ENCODE measurements around the gene LMNTD1. TPM values are rescaled to one million over a fixed set of nuclear protein-coding genes. Genes with fewer than 3 reads are reported as not detected.
A peak's percentile ranks its signal among the peaks of the same experiment; 100 is the strongest.

Gene LMNTD1
- total and polyA plus RNA-seq, 4 donors: not detected

DNA sequence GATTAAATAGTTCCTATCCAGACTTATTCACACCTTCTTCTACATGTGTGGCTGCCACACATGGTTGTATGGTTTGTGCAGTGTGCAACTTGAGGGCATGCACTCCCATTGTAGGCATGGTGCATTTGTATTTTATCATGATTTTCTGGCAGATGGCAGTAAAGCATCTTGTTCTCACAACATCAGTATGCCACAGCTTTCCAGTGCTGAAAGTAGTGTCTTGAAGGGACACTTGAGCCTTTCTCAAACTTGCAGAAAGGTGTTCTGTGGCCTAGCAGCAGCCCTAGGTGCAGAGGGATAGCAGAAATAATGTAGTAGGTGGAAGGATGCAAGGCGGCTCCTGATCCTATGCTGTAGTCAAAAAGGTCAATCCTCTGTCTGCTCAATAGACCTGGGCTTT is 72.9 kb downstream of the LMNTD1 start:
- Histone ChIP-seq H3K27me3 (ENCODE audit: control insufficient read depth in 4 of 4, insufficient read depth in 4 of 4, low read length in 3 of 4) (no peaks in the 10 kb centered on the region), H3K36me3 (ENCODE audit: control insufficient read depth in 4 of 4, insufficient read depth in 3 of 4, low read depth in 1 of 4, low read length in 3 of 4) (no peaks in the 10 kb centered on the region), H3K9me3 (ENCODE audit: control insufficient read depth in 4 of 4, low read length in 3 of 4) (no peaks in the 10 kb centered on the region), H3K4me1 (ENCODE audit: control insufficient read depth in 4 of 4, insufficient read depth in 4 of 4, low read length in 3 of 4) (no peaks in the 10 kb centered on the region), H3K27ac (ENCODE audit: low read depth in 1 of 2, low read length in 2 of 2) (no peak overlapping the region), H3K4me3 (ENCODE audit: low read depth in 1 of 3, low read length in 3 of 3) (no peak overlapping the region), H3K9ac (ENCODE audit: low read depth in 1 of 2, low read length in 2 of 2) (no peak overlapping the region)
- 98% methylated on average over 1 of the region's 1 CpG for WGBS
- TF ChIP-seq, protein P1, sequence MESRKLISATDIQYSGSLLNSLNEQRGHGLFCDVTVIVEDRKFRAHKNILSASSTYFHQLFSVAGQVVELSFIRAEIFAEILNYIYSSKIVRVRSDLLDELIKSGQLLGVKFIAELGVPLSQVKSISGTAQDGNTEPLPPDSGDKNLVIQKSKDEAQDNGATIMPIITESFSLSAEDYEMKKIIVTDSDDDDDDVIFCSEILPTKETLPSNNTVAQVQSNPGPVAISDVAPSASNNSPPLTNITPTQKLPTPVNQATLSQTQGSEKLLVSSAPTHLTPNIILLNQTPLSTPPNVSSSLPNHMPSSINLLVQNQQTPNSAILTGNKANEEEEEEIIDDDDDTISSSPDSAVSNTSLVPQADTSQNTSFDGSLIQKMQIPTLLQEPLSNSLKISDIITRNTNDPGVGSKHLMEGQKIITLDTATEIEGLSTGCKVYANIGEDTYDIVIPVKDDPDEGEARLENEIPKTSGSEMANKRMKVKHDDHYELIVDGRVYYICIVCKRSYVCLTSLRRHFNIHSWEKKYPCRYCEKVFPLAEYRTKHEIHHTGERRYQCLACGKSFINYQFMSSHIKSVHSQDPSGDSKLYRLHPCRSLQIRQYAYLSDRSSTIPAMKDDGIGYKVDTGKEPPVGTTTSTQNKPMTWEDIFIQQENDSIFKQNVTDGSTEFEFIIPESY (IDR thresholded peaks at IDR 0.05): no peak
- TF ChIP-seq RAD21 (IDR thresholded peaks at IDR 0.05): peak in 1 of 2 donors; percentile 38
- no peak for TF ChIP-seq JUND (IDR thresholded peaks at IDR 0.05)
- peak; percentile 42 for TF ChIP-seq REST (IDR thresholded peaks at IDR 0.05)
- no peak for DNase-seq (ENCODE audit: low spot score)

GRCh38 chr12:25477217-25477616 is 75.9 kb downstream of the LMNTD1 start:
- no peak overlapping the region for H3K4me3 ChIP-seq (ENCODE audit: low read depth in 1 of 3, low read length in 3 of 3)
- H3K27ac ChIP-seq (ENCODE audit: low read depth in 1 of 2, low read length in 2 of 2): no peak overlapping the region
- H3K9me3 ChIP-seq (ENCODE audit: control insufficient read depth in 4 of 4, low read length in 3 of 4): no peaks in the 10 kb centered on the region
- no peaks in the 10 kb centered on the region for H3K27me3 ChIP-seq (ENCODE audit: control insufficient read depth in 4 of 4, insufficient read depth in 4 of 4, low read length in 3 of 4)
- DNase-seq (ENCODE audit: low spot score): no peak
- H3K4me1 ChIP-seq (ENCODE audit: control insufficient read depth in 4 of 4, insufficient read depth in 4 of 4, low read length in 3 of 4): no peaks in the 10 kb centered on the region
- no peak for TF ChIP-seq ATF3 (IDR thresholded peaks at IDR 0.05)
- TF ChIP-seq YY1 (IDR thresholded peaks at IDR 0.05): no peak
- no peak for TF ChIP-seq NR2F2 (IDR thresholded peaks at IDR 0.05)
- no peak for TF ChIP-seq SP1 (IDR thresholded peaks at IDR 0.05)
- H3K9ac ChIP-seq (ENCODE audit: low read depth in 1 of 2, low read length in 2 of 2): no peak overlapping the region
- 94% methylated on average over 5 of the region's 5 CpGs for WGBS
- H3K36me3 ChIP-seq (ENCODE audit: control insufficient read depth in 4 of 4, insufficient read depth in 3 of 4, low read depth in 1 of 4, low read length in 3 of 4): no peaks in the 10 kb centered on the region

- no peak for TF ChIP-seq ATF3 (IDR thresholded peaks at IDR 0.05)
- no peak for TF ChIP-seq MAX (IDR thresholded peaks at IDR 0.05)
- TF ChIP-seq NR2F2 (IDR thresholded peaks at IDR 0.05): no peak
- TF ChIP-seq, protein P1 (IDR thresholded peaks at IDR 0.05): no peak
- no peak for TF ChIP-seq RXRA (IDR thresholded peaks at IDR 0.05)
- no peak for TF ChIP-seq SP1 (IDR thresholded peaks at IDR 0.05)
- TF ChIP-seq RAD21 (IDR thresholded peaks at IDR 0.05): no peak
- TF ChIP-seq HNF4A (conservative IDR thresholded peaks at IDR 0.05): no peak
- TF ChIP-seq EGR1 (IDR thresholded peaks at IDR 0.05; ENCODE audit: low read depth in 2 of 2): no peak
- no peak for TF ChIP-seq CTCF (IDR thresholded peaks at IDR 0.05; ENCODE audit: low read depth, low read length, missing input control)
Observed at GRCh38 chr12:25472453-25472852, 80.6 kb downstream of the LMNTD1 start.

More at GRCh38 chr12:25472453-25472852, 80.6 kb downstream of the LMNTD1 start:
- DNase-seq (ENCODE audit: low spot score): no peak
- H3K9ac ChIP-seq (ENCODE audit: low read depth in 1 of 2, low read length in 2 of 2): no peak overlapping the region
- no peaks in the 10 kb centered on the region for H3K4me1 ChIP-seq (ENCODE audit: control insufficient read depth in 4 of 4, insufficient read depth in 4 of 4, low read length in 3 of 4)
- H3K4me3 ChIP-seq (ENCODE audit: low read depth in 1 of 3, low read length in 3 of 3): no peak overlapping the region
- no peaks in the 10 kb centered on the region for H3K9me3 ChIP-seq (ENCODE audit: control insufficient read depth in 4 of 4, low read length in 3 of 4)
- no peaks in the 10 kb centered on the region for H3K27me3 ChIP-seq (ENCODE audit: control insufficient read depth in 4 of 4, insufficient read depth in 4 of 4, low read length in 3 of 4)
- H3K36me3 ChIP-seq (ENCODE audit: control insufficient read depth in 4 of 4, insufficient read depth in 3 of 4, low read depth in 1 of 4, low read length in 3 of 4): no peaks in the 10 kb centered on the region
- H3K27ac ChIP-seq (ENCODE audit: low read depth in 1 of 2, low read length in 2 of 2): no peak overlapping the region

Data from liver (tissue), 9 donors.